IMR-90 (cell line): ENCODE measurements around the gene PIGN. TPM values are rescaled to one million over a fixed set of nuclear protein-coding genes. Genes with fewer than 3 reads are reported as not detected.

ENCODE experiments used
- ATAC-seq: fragments of 200-7000 bp; cut with Tn5 transposase; 2 replicates; pipeline ENCODE4 v1.9.1; 2020; ENCODE audit warnings: low read depth, mild to moderate bottlenecking, moderate library complexity
- BruUV-seq: library from RNA; stranded (reverse); fragments of 400-500 nt; replicated peaks from 2 replicates; lab custom pipeline; 2021; lab: Mats Ljungman, UMichigan
- CTCF ChIA-PET: fragments of 300-600 bp; formaldehyde crosslinking; extraction: SDS; loops from one replicate; lab custom pipeline; 2021; ENCODE audit warnings: antibody characterized with exemption; lab: Yijun Ruan, JAX
- POLR2A ChIA-PET: fragments of 300-600 bp; sonication (Branson Sonifier 250); formaldehyde crosslinking; loops from one replicate; lab custom pipeline; 2022; ENCODE audit warnings: antibody characterized with exemption; ENCODE audit not compliant: unreplicated experiment; lab: Charles Lee
- DNase-seq: peaks from one replicate; pipeline ENCODE4 v3.0.0; 2013
- H2AFZ ChIP-seq: replicated peaks from 2 replicates; pipeline ENCODE3; 2013; ENCODE audit warnings: low read length, mild to moderate bottlenecking; ENCODE audit not compliant: poor library complexity
- H2AK5ac ChIP-seq: 2 replicates; pipeline ENCODE4 v1.6.1; 2013; ENCODE audit warnings: low read depth, low read length, inconsistent platforms
- H2AK9ac ChIP-seq: replicated peaks from 2 replicates; pipeline ENCODE3; 2013; ENCODE audit warnings: mild to moderate bottlenecking, low read depth, low read length, moderate library complexity; ENCODE audit not compliant: poor library complexity
- H2BK120ac ChIP-seq: 2 replicates; pipeline ENCODE4 v1.6.1; 2013; ENCODE audit warnings: low read depth, low read length, inconsistent platforms
- H2BK15ac ChIP-seq: 3 replicates; pipeline ENCODE4 v1.6.1; 2013; ENCODE audit warnings: low read depth, low read length, inconsistent platforms
- H2BK20ac ChIP-seq: 2 replicates; pipeline ENCODE4 v1.6.1; 2013; ENCODE audit warnings: low read depth, mild to moderate bottlenecking, inconsistent platforms, low read length, moderate library complexity
- H2BK5ac ChIP-seq: 2 replicates; pipeline ENCODE4 v1.6.1; 2013; ENCODE audit warnings: mild to moderate bottlenecking, low read depth, low read length, inconsistent platforms; ENCODE audit not compliant: poor library complexity, severe bottlenecking
- H3K14ac ChIP-seq: replicated peaks from 2 replicates; pipeline ENCODE4 v1.6.1; 2013; ENCODE audit warnings: low read depth, low read length, inconsistent platforms
- H3K18ac ChIP-seq: 2 replicates; pipeline ENCODE4 v1.6.1; 2013; ENCODE audit warnings: low read depth, low read length, control low read depth
- H3K23ac ChIP-seq: 2 replicates; pipeline ENCODE4 v1.6.1; 2013; ENCODE audit warnings: low read depth, low read length, inconsistent platforms
- H3K27ac ChIP-seq: 2 replicates; pipeline ENCODE4 v1.5.1; 2013; ENCODE audit warnings: mild to moderate bottlenecking, control low read depth, low read length; ENCODE audit not compliant: insufficient read depth
- H3K27me3 ChIP-seq: 2 replicates; pipeline ENCODE4 v1.6.1; 2013; ENCODE audit warnings: low read length; ENCODE audit not compliant: control insufficient read depth, insufficient read depth
- H3K36me3 ChIP-seq: 2 replicates; pipeline ENCODE4 v1.6.1; 2013; ENCODE audit warnings: low read length, mixed read lengths; ENCODE audit not compliant: control insufficient read depth, insufficient read depth
- H3K4ac ChIP-seq: 2 replicates; pipeline ENCODE4 v1.6.1; 2013; ENCODE audit warnings: low read depth, low read length, inconsistent platforms
- H3K4me1 ChIP-seq: 2 replicates; pipeline ENCODE4 v1.6.1; 2013; ENCODE audit warnings: low read length, mixed read lengths; ENCODE audit not compliant: control insufficient read depth, insufficient read depth
- H3K4me2 ChIP-seq: 2 replicates; pipeline ENCODE4 v1.6.1; 2013; ENCODE audit warnings: low read depth, mild to moderate bottlenecking, control low read depth, low read length, moderate library complexity
- H3K4me3 ChIP-seq: 2 replicates; pipeline ENCODE4 v1.5.1; 2013; ENCODE audit warnings: low read depth, mild to moderate bottlenecking, control low read depth, low read length, moderate library complexity; ENCODE audit not compliant: insufficient read depth
- H3K56ac ChIP-seq: 2 replicates; pipeline ENCODE4 v1.6.1; 2013; ENCODE audit warnings: low read length, inconsistent platforms; ENCODE audit not compliant: insufficient read depth; ENCODE audit errors: extremely low read depth
- H3K79me1 ChIP-seq, 2 experiments: 2 replicates each; pipeline ENCODE4 v1.6.1; 2013; ENCODE audit warnings: low read length in 2 of 2, inconsistent platforms in 1 of 2, low read depth in 1 of 2
- H3K9ac ChIP-seq: 2 replicates; pipeline ENCODE4 v1.6.1; 2013; ENCODE audit warnings: low read depth, low read length, control low read depth
- H3K9me1 ChIP-seq: 2 replicates; pipeline ENCODE4 v1.6.1; 2013; ENCODE audit warnings: low read length, inconsistent platforms; ENCODE audit not compliant: insufficient read depth
- H3K9me3 ChIP-seq: 2 replicates; pipeline ENCODE4 v1.6.1; 2013; ENCODE audit warnings: low read length; ENCODE audit not compliant: control insufficient read depth, insufficient read depth
- H4K20me1 ChIP-seq: 2 replicates; pipeline ENCODE4 v1.6.1; 2013; ENCODE audit warnings: low read length, inconsistent platforms; ENCODE audit not compliant: insufficient read depth
- H4K5ac ChIP-seq: 2 replicates; pipeline ENCODE4 v1.6.1; 2013; ENCODE audit warnings: mild to moderate bottlenecking, low read depth, low read length, control low read depth
- H4K8ac ChIP-seq, 2 experiments: 2 replicates each; pipeline ENCODE4 v1.6.1; 2013; ENCODE audit warnings: low read depth in 2 of 2, low read length in 2 of 2, control low read depth in 1 of 2, inconsistent platforms in 1 of 2
- H4K91ac ChIP-seq: 2 replicates; pipeline ENCODE4 v1.6.1; 2013; ENCODE audit warnings: low read depth, low read length, inconsistent platforms; ENCODE audit not compliant: insufficient read depth
- BHLHE40 ChIP-seq: fragments of 150-350 bp; IDR thresholded peaks from 2 replicates; pipeline ENCODE4 v1.6.1; 2016; ENCODE audit warnings: mild to moderate bottlenecking, low read depth, low read length
- CEBPB ChIP-seq: IDR thresholded peaks from 2 replicates; pipeline ENCODE4 v1.6.1; 2012; ENCODE audit warnings: low read depth, low read length, improper control_type of control experiment
- CHD1 ChIP-seq: IDR thresholded peaks from 2 replicates; pipeline ENCODE4 v1.6.1; 2012; ENCODE audit warnings: low read depth, low read length, improper control_type of control experiment
- FOS ChIP-seq: fragments of 150-350 bp; IDR thresholded peaks from 2 replicates; pipeline ENCODE4 v1.6.1; 2016; ENCODE audit warnings: low read depth, low read length
- MAFK ChIP-seq: IDR thresholded peaks from 2 replicates; pipeline ENCODE4 v1.6.1; 2012; ENCODE audit warnings: low read depth, low read length, improper control_type of control experiment
- MAZ ChIP-seq: IDR thresholded peaks from 2 replicates; pipeline ENCODE4 v1.6.1; 2012; ENCODE audit warnings: low read depth, mild to moderate bottlenecking, low read length, improper control_type of control experiment, moderate library complexity, borderline replicate concordance
- MXI1 ChIP-seq: IDR thresholded peaks from 2 replicates; pipeline ENCODE4 v1.6.1; 2012; ENCODE audit warnings: low read depth, mild to moderate bottlenecking, low read length, moderate library complexity, borderline replicate concordance
- NFE2L2 ChIP-seq: fragments of 150-350 bp; IDR thresholded peaks from 2 replicates; pipeline ENCODE4 v1.6.1; 2016; ENCODE audit warnings: low read depth, mild to moderate bottlenecking, low read length
- POLR2A ChIP-seq: IDR thresholded peaks from 2 replicates; pipeline ENCODE4 v1.6.1; 2012; ENCODE audit warnings: mild to moderate bottlenecking, low read depth, low read length
- RAD21 ChIP-seq: IDR thresholded peaks from 2 replicates; pipeline ENCODE4 v1.6.1; 2012; ENCODE audit warnings: low read length, improper control_type of control experiment
- RCOR1 ChIP-seq: IDR thresholded peaks from 2 replicates; pipeline ENCODE4 v1.6.1; 2012; ENCODE audit warnings: mild to moderate bottlenecking, low read length, improper control_type of control experiment; ENCODE audit not compliant: insufficient replicate concordance
- RFX5 ChIP-seq: IDR thresholded peaks from 2 replicates; pipeline ENCODE4 v1.8.0; 2012; ENCODE audit warnings: low read depth, mild to moderate bottlenecking, low read length, moderate library complexity
- SMC3 ChIP-seq: fragments of 150-350 bp; IDR thresholded peaks from 2 replicates; pipeline ENCODE4 v1.6.1; 2016; ENCODE audit warnings: low read depth, mild to moderate bottlenecking, antibody characterized with exemption, low read length, moderate library complexity
- dilution Hi-C: fragments of 300-500 bp; cut with HindIII; formaldehyde crosslinking; loops from one replicate; pipeline ENCODE4 v1.14.3; 2018; ENCODE audit warnings: low sequenced_read_pairs; ENCODE audit not compliant: unreplicated experiment
- in situ Hi-C: fragments of 300-500 bp; cut with MboI; formaldehyde crosslinking; loops from 3 replicates; pipeline ENCODE4 v1.14.3; 2019; ENCODE audit warnings: low sequenced_read_pairs, inconsistent platforms, mixed read lengths
- intact Hi-C: fragments of 100-400 bp; cut with micrococcal nuclease; formaldehyde crosslinking; loops from 2 replicates; pipeline ENCODE4 v1.10.0; 2022
- polyA plus RNA-seq, 3 experiments: library from polyadenylated mRNA; depleted of rRNA; stranded (reverse); fragments of >200 nt; gene quantifications; 2 replicates each; pipeline ENCODE4 v1.2.3, GENCODE V29; 2012; ENCODE audit warnings: low replicate concordance in 1 of 3
- total RNA-seq: library from RNA; depleted of rRNA; stranded (reverse); fragments of >200 nt; gene quantifications from 2 replicates; pipeline ENCODE4 v1.2.3, GENCODE V29; 2012
- TF ChIP-seq, protein P1 (sequence below): fragments of 150-350 bp; IDR thresholded peaks from 2 replicates; pipeline ENCODE4 v1.6.1; 2016; ENCODE audit warnings: low read depth, mild to moderate bottlenecking, low read length, moderate library complexity, borderline replicate concordance
- TF ChIP-seq, protein P2 (sequence below): conservative IDR thresholded peaks from 2 replicates; pipeline ENCODE4 v1.5.1; 2012; ENCODE audit warnings: mild to moderate bottlenecking, low read depth, low read length, improper control_type of control experiment
- TF ChIP-seq, protein P3 (sequence below): fragments of 150-350 bp; IDR thresholded peaks from 2 replicates; pipeline ENCODE4 v1.6.1; 2017; ENCODE audit warnings: mild to moderate bottlenecking, antibody characterized with exemption, low read length, low read depth

Gene PIGN
- total and polyA plus RNA-seq, 2 of the 4 experiments (the other 2 are of a cell fraction): 9.0 to 17.9 TPM

DNA sequence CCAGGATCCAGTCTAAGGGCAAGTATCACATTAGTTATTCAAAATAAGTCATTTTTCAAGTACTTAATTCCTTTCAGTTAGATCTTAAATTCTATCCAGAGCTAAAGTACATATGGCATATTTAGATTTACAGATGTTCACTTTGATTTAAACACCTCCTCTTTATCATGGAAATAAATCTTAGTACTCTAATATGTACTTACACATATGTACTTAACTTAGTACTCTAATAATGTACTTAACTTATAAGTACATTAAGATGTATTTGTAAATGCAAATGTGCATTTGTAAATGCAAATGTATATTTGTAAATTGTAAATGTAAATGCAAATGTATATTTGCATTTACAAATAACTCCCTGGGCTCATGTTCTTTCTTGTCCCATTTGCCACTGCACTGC, 14.6 kb downstream of the PIGN start:
- Histone ChIP-seq H2BK15ac (no peak overlapping the region), H2AFZ (no peak overlapping the region), H2AK9ac (no peak overlapping the region), H3K4me2 (no peak overlapping the region), H3K27ac (no peak overlapping the region), H4K91ac (no peak overlapping the region), H3K4ac (no peak overlapping the region), H4K5ac (no peak overlapping the region), H3K56ac (no peak overlapping the region), H4K8ac (no peak overlapping the region), H2BK20ac (no peak overlapping the region), H3K18ac (no peak overlapping the region), H3K14ac (no peak overlapping the region), H4K20me1 (no peaks in the 10 kb centered on the region; the same call in 1 of the 2 replicates), H3K9me3 (no peaks in the 10 kb centered on the region), H2AK5ac (no peak overlapping the region), H3K79me1 (peaks cover 0 to 3% of the 10 kb centered on the region in 2 experiments; a peak in 3 of 4 replicates), H3K27me3 (no peaks in the 10 kb centered on the region), H3K9ac (no peak overlapping the region), H3K36me3 (no peaks in the 10 kb centered on the region), H3K4me3 (no peak overlapping the region), H2BK5ac (no peak overlapping the region), H3K9me1 (no peaks in the 10 kb centered on the region), H3K4me1 (peaks cover 2% of the 10 kb centered on the region; the same call in 1 of the 2 replicates), H2BK120ac (no peak overlapping the region), H3K23ac (no peak overlapping the region)
- in situ Hi-C loops: no loop called here
- POLR2A ChIA-PET: no interaction called here
- intact Hi-C loops: no loop called here
- BruUV-seq: no TSS peak
- ATAC-seq: no peak
- CTCF ChIA-PET: no interaction called here
- no peak for DNase-seq
- TF ChIP-seq, protein P1, sequence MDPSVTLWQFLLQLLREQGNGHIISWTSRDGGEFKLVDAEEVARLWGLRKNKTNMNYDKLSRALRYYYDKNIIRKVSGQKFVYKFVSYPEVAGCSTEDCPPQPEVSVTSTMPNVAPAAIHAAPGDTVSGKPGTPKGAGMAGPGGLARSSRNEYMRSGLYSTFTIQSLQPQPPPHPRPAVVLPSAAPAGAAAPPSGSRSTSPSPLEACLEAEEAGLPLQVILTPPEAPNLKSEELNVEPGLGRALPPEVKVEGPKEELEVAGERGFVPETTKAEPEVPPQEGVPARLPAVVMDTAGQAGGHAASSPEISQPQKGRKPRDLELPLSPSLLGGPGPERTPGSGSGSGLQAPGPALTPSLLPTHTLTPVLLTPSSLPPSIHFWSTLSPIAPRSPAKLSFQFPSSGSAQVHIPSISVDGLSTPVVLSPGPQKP: no peak
- TF ChIP-seq MAFK (no peak), CHD1 (no peak), FOS (no peak), BHLHE40 (no peak), SMC3 (no peak), RFX5 (no peak), POLR2A (no peak), RAD21 (no peak), RCOR1 (no peak), MXI1 (no peak), CEBPB (no peak), MAZ (no peak), NFE2L2 (no peak)
- TF ChIP-seq, protein P2, sequence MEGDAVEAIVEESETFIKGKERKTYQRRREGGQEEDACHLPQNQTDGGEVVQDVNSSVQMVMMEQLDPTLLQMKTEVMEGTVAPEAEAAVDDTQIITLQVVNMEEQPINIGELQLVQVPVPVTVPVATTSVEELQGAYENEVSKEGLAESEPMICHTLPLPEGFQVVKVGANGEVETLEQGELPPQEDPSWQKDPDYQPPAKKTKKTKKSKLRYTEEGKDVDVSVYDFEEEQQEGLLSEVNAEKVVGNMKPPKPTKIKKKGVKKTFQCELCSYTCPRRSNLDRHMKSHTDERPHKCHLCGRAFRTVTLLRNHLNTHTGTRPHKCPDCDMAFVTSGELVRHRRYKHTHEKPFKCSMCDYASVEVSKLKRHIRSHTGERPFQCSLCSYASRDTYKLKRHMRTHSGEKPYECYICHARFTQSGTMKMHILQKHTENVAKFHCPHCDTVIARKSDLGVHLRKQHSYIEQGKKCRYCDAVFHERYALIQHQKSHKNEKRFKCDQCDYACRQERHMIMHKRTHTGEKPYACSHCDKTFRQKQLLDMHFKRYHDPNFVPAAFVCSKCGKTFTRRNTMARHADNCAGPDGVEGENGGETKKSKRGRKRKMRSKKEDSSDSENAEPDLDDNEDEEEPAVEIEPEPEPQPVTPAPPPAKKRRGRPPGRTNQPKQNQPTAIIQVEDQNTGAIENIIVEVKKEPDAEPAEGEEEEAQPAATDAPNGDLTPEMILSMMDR: no peak
- TF ChIP-seq, protein P3, sequence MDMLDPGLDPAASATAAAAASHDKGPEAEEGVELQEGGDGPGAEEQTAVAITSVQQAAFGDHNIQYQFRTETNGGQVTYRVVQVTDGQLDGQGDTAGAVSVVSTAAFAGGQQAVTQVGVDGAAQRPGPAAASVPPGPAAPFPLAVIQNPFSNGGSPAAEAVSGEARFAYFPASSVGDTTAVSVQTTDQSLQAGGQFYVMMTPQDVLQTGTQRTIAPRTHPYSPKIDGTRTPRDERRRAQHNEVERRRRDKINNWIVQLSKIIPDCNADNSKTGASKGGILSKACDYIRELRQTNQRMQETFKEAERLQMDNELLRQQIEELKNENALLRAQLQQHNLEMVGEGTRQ: no peak
- dilution Hi-C loops: no loop called here
